GM12891 (cell line): ENCODE data around the gene TIGAR.

Source experiments
- POLR2A ChIP-seq: IDR thresholded peaks from 2 replicates; pipeline ENCODE4 v1.6.1; 2011; ENCODE audit warnings: low read depth, low read length, control low read depth
- TAF1 ChIP-seq: IDR thresholded peaks from 2 replicates; pipeline ENCODE4 v1.6.1; 2011; ENCODE audit warnings: low read depth, low read length, control low read depth

- TF ChIP-seq TAF1 = no peak
- TF ChIP-seq POLR2A = no peak
Observed at GRCh38 chr12:4372653-4373052, 51.6 kb downstream of the TIGAR start.
